Non-pigmented ciliary epithelial cell (primary cell): ENCODE data around the gene ICE1.
"Not testable (repeated sequence)": the region's sequence is repeated elsewhere in the genome, so short reads cannot be mapped to it uniquely, and the experiment has no call there.

Experiments
- DNase-seq: peaks from one replicate; pipeline ENCODE4 v3.0.0-alpha.2; 2010; ENCODE audit warnings: low read depth

The ICE1 gene

GRCh38 chr5:5404381-5404780 is 18.1 kb upstream of the ICE1 start:
- no peak for DNase-seq

- no peak for DNase-seq
Observed at GRCh38 chr5:5405441-5405840, 17.0 kb upstream of the ICE1 start.

GRCh38 chr5:5407924-5408323 is 14.6 kb upstream of the ICE1 start:
- DNase-seq, result no peak

GRCh38 chr5:5409151-5409810 is 13.2 kb upstream of the ICE1 start:
- no peak for DNase-seq

- DNase-seq, result not testable (repeated sequence)
Observed at GRCh38 chr5:5413856-5414255, 8.6 kb upstream of the ICE1 start.

- no peak for DNase-seq
Observed at GRCh38 chr5:5414999-5415398, 7.5 kb upstream of the ICE1 start.

- DNase-seq, result no peak
Observed at GRCh38 chr5:5416733-5417132, 5.7 kb upstream of the ICE1 start.

GRCh38 chr5:5418006-5418405 is 4.5 kb upstream of the ICE1 start:
- DNase-seq, result no peak

GRCh38 chr5:5418764-5419163 is 3.7 kb upstream of the ICE1 start:
- no peak for DNase-seq

- peak; percentile 94 for DNase-seq
Observed at GRCh38 chr5:5419291-5420210, 2.9 kb upstream of the ICE1 start.

GRCh38 chr5:5420251-5420650 is 2.2 kb upstream of the ICE1 start:
- no peak for DNase-seq

GRCh38 chr5:5421149-5421960 is 1.1 kb upstream of the ICE1 start:
- no peak for DNase-seq

- DNase-seq, result no peak
Observed at GRCh38 chr5:5422819-5423515, 490 bp downstream of the ICE1 start.

GRCh38 chr5:5423586-5423985 is 1.1 kb downstream of the ICE1 start:
- DNase-seq, result no peak

- no peak for DNase-seq
Observed at GRCh38 chr5:5424736-5425135, 2.3 kb downstream of the ICE1 start.

GRCh38 chr5:5430136-5430535 is 7.7 kb downstream of the ICE1 start:
- no peak for DNase-seq

- DNase-seq, result no peak
Observed at GRCh38 chr5:5432020-5432707, 9.7 kb downstream of the ICE1 start.

- DNase-seq, result no peak
Observed at GRCh38 chr5:5436203-5436760, 13.8 kb downstream of the ICE1 start.

- no peak for DNase-seq
Observed at GRCh38 chr5:5437227-5438172, 15.0 kb downstream of the ICE1 start.

- no peak for DNase-seq
Observed at GRCh38 chr5:5451863-5452262, 29.4 kb downstream of the ICE1 start.
